Astrocyte (in vitro differentiated cells and primary cell): ENCODE data around the gene TCF7L2. TPM values are rescaled to one million over a fixed set of nuclear protein-coding genes. Genes with fewer than 3 reads are reported as not detected.
A peak's percentile ranks its signal among the peaks of the same experiment; 100 is the strongest.

Experiments
- DNase-seq: peaks from one replicate; pipeline ENCODE4 v3.0.0-alpha.2; 2010; ENCODE audit warnings: low read depth
- FAIRE-seq: peaks from 2 replicates; lab custom pipeline; 2011; peaks lifted over from hg19 to GRCh38; lab: Jason Lieb, UNC
- H2AFZ ChIP-seq: 2 replicates; pipeline ENCODE4 v1.6.0; 2012; ENCODE audit warnings: low read depth, low read length, inconsistent platforms
- H3K27ac ChIP-seq: 2 replicates; pipeline ENCODE4 v1.5.1; 2011; ENCODE audit warnings: low read depth, low read length, inconsistent platforms
- H3K27me3 ChIP-seq: 2 replicates; pipeline ENCODE4 v1.6.0; 2011; ENCODE audit warnings: low read length, inconsistent platforms; ENCODE audit not compliant: insufficient read depth
- H3K36me3 ChIP-seq: 2 replicates; pipeline ENCODE4 v1.5.1; 2011; ENCODE audit warnings: low read length, inconsistent platforms; ENCODE audit not compliant: insufficient read depth
- H3K4me1 ChIP-seq: 2 replicates; pipeline ENCODE4 v1.5.1; 2011; ENCODE audit warnings: low read length, inconsistent platforms; ENCODE audit not compliant: insufficient read depth
- H3K4me2 ChIP-seq: 2 replicates; pipeline ENCODE4 v1.6.0; 2012; ENCODE audit warnings: low read length, inconsistent platforms
- H3K4me3 ChIP-seq: 2 replicates; pipeline ENCODE4 v1.5.1; 2011; ENCODE audit warnings: low read depth, mild to moderate bottlenecking, low read length, inconsistent platforms; ENCODE audit not compliant: insufficient read depth
- H3K79me2 ChIP-seq: 2 replicates; pipeline ENCODE4 v1.6.0; 2012; ENCODE audit warnings: mild to moderate bottlenecking, low read length, inconsistent platforms; ENCODE audit not compliant: insufficient read depth
- H3K9ac ChIP-seq: 2 replicates; pipeline ENCODE4 v1.6.0; 2012; ENCODE audit warnings: mild to moderate bottlenecking, low read length, inconsistent platforms
- H3K9me3 ChIP-seq: 2 replicates; pipeline ENCODE4 v1.5.1; 2012; ENCODE audit warnings: low read depth, mild to moderate bottlenecking, low read length, inconsistent platforms; ENCODE audit not compliant: insufficient read depth
- H4K20me1 ChIP-seq: 2 replicates; pipeline ENCODE4 v1.6.0; 2012; ENCODE audit warnings: low read length, inconsistent platforms; ENCODE audit not compliant: insufficient read depth
- H3K27ac Mint-ChIP-seq: one replicate; pipeline ENCODE4 v1.8.0; 2021; ENCODE audit warnings: mild to moderate bottlenecking, mixed read lengths; ENCODE audit not compliant: unreplicated experiment
- H3K27me3 Mint-ChIP-seq: one replicate; pipeline ENCODE4 v1.8.0; 2021; ENCODE audit warnings: low read depth, mixed read lengths; ENCODE audit not compliant: unreplicated experiment
- H3K36me3 Mint-ChIP-seq: one replicate; pipeline ENCODE4 v1.8.0; 2021; ENCODE audit warnings: low read depth, mixed read lengths; ENCODE audit not compliant: unreplicated experiment
- H3K4me1 Mint-ChIP-seq: one replicate; pipeline ENCODE4 v1.8.0; 2021; ENCODE audit warnings: low read depth, mixed read lengths; ENCODE audit not compliant: unreplicated experiment
- H3K4me3 Mint-ChIP-seq: one replicate; pipeline ENCODE4 v1.8.0; 2021; ENCODE audit warnings: mild to moderate bottlenecking, moderate library complexity, mixed read lengths; ENCODE audit not compliant: unreplicated experiment
- H3K9me3 Mint-ChIP-seq: one replicate; pipeline ENCODE4 v1.8.0; 2021; ENCODE audit warnings: mild to moderate bottlenecking, mixed read lengths; ENCODE audit not compliant: unreplicated experiment
- EZH2 ChIP-seq: IDR thresholded peaks from 2 replicates; pipeline ENCODE4 v1.6.1; 2012; ENCODE audit warnings: mild to moderate bottlenecking, low read length, inconsistent platforms; ENCODE audit not compliant: insufficient read depth
- total RNA-seq: library from RNA; stranded (reverse); gene quantifications from 2 replicates; pipeline ENCODE4 v1.2.1, GENCODE V29; 2021
- TF ChIP-seq, protein P1 (sequence below): IDR thresholded peaks from 2 replicates; pipeline ENCODE4 v1.5.1; 2011; ENCODE audit warnings: low read depth, mild to moderate bottlenecking, inconsistent platforms, low read length, moderate library complexity; ENCODE audit not compliant: insufficient read depth

Gene TCF7L2
- total RNA-seq, 1 donor from 2014 or later, result 52.4 TPM

DNA sequence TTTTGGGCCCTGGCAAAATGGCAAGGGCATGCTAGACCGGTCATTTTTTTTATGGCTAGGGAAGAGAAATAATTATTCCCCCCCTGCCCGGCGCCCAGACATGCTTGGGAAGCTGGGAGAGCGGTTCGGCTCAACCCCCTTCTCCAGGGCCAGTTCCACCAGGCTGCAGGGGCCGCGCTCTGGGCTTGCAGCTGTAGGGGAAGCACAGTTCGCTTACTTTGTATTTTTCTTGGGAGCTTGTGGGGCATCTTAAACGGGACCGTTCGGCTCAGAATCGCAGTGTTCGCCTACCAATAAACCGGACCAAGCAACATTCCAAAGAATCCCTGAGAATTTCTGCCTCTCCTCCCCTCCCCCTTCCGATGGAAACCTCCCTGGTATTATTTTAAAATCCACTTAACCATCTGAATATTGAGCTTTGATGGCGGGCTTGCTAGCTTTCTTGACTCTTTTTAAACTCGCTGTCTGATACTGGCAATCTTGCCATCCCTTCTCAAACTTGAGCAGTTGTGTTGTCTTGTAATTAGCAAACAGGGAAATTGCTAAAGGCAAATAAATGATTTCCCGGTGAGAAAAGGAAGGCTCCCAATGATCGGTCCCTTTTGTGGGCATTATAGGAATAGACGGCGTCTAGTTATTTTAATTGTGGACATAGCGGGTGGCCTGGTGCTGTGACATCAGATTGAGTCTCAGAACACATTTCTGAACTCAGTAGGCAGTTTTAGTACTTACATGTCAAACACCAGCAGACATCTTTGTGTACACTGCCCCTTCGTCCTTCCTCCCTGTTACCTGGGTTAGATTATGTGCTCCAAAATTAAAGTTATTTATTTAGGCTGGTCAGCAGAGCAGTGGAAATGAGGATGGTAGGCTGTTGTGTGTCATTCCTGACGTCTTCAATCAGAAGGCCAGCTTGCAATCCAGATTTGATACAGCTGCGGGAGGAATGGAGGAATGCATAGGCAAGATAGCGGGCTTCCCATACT, 3.4 kb downstream of the TCF7L2 start:
- H3K27ac Mint-ChIP-seq, result peak overlapping the region; percentile 98
- Histone ChIP-seq H3K4me1 (peaks cover 46% of the 10 kb centered on the region), H3K36me3 (no peaks in the 10 kb centered on the region), H3K4me2 (peak overlapping the region; percentile 90), H4K20me1 (peaks cover 4% of the 10 kb centered on the region), H3K27ac (peak overlapping the region; percentile 91), H3K79me2 (peaks cover 70% of the 10 kb centered on the region), H2AFZ (no peak overlapping the region), H3K27me3 (no peaks in the 10 kb centered on the region), H3K9me3 (no peaks in the 10 kb centered on the region), H3K9ac (peak overlapping the region; percentile 97), H3K4me3 (peak overlapping the region; percentile 90)
- H3K36me3 Mint-ChIP-seq, result peaks cover 10% of the 10 kb centered on the region
- H3K9me3 Mint-ChIP-seq, result no peaks in the 10 kb centered on the region
- no peak for TF ChIP-seq EZH2
- TF ChIP-seq, protein P1, sequence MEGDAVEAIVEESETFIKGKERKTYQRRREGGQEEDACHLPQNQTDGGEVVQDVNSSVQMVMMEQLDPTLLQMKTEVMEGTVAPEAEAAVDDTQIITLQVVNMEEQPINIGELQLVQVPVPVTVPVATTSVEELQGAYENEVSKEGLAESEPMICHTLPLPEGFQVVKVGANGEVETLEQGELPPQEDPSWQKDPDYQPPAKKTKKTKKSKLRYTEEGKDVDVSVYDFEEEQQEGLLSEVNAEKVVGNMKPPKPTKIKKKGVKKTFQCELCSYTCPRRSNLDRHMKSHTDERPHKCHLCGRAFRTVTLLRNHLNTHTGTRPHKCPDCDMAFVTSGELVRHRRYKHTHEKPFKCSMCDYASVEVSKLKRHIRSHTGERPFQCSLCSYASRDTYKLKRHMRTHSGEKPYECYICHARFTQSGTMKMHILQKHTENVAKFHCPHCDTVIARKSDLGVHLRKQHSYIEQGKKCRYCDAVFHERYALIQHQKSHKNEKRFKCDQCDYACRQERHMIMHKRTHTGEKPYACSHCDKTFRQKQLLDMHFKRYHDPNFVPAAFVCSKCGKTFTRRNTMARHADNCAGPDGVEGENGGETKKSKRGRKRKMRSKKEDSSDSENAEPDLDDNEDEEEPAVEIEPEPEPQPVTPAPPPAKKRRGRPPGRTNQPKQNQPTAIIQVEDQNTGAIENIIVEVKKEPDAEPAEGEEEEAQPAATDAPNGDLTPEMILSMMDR, result no peak
- peaks cover 36% of the 10 kb centered on the region for H3K4me1 Mint-ChIP-seq
- H3K27me3 Mint-ChIP-seq, result no peaks in the 10 kb centered on the region
- no peak for FAIRE-seq
- H3K4me3 Mint-ChIP-seq, result peak overlapping the region; percentile 94
- DNase-seq, result peak; percentile 66

DNA sequence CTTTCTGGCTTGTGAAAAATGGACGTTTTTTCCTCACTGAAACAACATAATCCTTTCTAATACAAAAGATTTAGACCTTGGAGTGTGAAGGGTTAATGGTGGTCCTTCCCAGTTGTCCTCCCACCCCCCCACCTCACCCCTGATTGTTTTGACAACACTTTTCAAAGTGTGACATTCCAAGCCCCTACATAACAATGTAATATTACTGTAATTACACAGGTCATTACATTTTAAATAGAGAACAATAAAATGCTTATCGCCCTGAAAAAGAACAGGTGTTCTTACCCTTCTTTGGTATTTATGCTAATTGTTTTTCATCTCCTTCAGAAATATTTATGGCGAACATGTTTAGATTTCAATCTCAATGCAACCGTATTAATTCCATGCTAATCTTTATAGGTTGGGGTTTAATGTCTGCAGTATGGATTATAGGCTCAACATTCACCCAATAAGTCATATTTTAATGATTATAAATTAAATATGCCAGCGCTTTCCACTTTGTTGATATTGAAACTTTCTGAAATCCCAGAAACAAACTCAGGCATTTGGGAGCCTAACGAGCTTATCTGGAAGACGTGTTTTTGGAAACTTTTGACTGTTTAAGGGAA, 5.0 kb downstream of the TCF7L2 start:
- H3K4me2 ChIP-seq, result peak overlapping the region; percentile 90
- H2AFZ ChIP-seq, result no peak overlapping the region
- H3K36me3 Mint-ChIP-seq, result peaks cover 10% of the 10 kb centered on the region
- no peaks in the 10 kb centered on the region for H3K27me3 Mint-ChIP-seq
- H3K36me3 ChIP-seq, result no peaks in the 10 kb centered on the region
- H3K4me3 ChIP-seq, result peak overlapping the region; percentile 51
- H3K79me2 ChIP-seq, result peaks cover 82% of the 10 kb centered on the region
- DNase-seq (no peak), FAIRE-seq (no peak)
- H3K4me1 ChIP-seq, result peaks cover 63% of the 10 kb centered on the region
- H3K27ac ChIP-seq, result peak overlapping the region; percentile 71
- H3K27me3 ChIP-seq, result no peaks in the 10 kb centered on the region
- H3K4me1 Mint-ChIP-seq, result peaks cover 43% of the 10 kb centered on the region
- H3K9me3 Mint-ChIP-seq, result no peaks in the 10 kb centered on the region
- peaks cover 13% of the 10 kb centered on the region for H4K20me1 ChIP-seq
- H3K9ac ChIP-seq, result peak overlapping the region; percentile 75
- no peaks in the 10 kb centered on the region for H3K9me3 ChIP-seq
- H3K27ac Mint-ChIP-seq, result peak overlapping the region; percentile 95
- peak overlapping the region; percentile 94 for H3K4me3 Mint-ChIP-seq
- TF ChIP-seq, protein P1, result no peak
- no peak for TF ChIP-seq EZH2
